Measurements from ENCODE around the gene PGBD5. TPM values are rescaled to one million over a fixed set of nuclear protein-coding genes. Genes with fewer than 3 reads are reported as not detected.

Gene PGBD5
- polyA plus RNA-seq, 1 donor (not counting 4 experiments of a cell fraction or from before 2014, with no cell fraction given): 0.28 TPM

DNA sequence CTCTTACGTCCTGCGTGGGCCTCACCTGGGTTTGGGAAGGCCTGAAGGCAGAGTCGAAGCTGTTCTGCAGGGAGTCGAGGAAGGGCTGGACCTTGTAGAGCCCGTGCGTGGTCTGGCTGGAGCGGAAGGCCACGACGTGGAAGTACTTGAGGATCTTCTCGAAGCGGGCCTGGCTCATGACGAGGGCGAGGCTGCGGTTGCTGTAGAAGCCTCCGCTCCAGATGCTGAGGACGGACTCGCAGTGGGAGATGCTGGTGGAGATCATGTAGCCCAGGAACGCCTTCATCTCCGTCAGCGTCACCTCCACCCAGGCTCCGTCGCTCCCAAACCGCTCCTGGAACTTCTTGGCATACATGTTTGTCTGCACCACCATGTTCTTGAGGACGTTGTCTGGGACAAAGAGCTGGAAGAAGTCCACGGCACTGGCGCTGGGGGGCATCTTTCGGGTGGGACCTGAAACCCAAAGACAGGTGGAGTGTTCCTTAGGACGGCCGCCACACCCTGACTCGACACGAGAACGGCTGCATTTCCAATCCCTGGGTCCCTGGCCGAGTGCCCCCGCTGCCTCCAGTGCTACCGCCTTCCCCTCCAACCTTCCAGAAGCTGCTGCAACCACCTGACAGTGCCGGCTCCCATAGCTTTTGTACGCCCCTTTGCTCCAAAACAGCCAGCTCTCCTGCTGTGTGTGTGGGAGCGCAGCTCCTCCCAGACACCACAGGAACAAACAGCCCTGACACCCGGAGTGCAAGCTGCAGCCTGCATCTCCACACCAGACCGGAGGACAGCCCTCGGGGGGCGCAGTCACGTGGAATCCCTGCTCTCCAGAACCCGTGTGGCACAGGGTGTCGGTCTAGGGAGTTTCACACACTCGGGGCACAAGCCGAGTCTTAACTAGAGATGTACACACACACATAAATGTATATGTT, 69.0 kb downstream of the PGBD5 start:
- dilution Hi-C loops (cut with MboI; ENCODE audit: extremely low pct_ligation_motif_present, low sequenced_read_pairs): no loop called here
- no peaks in the 10 kb centered on the region for H3K9me1 ChIP-seq (ENCODE audit: control insufficient read depth, extremely low read depth, insufficient read depth, low read length)
- H3K4me1 ChIP-seq (ENCODE audit: control insufficient read depth, extremely low read depth, insufficient read depth, low read length): peaks cover 11% of the 10 kb centered on the region
- peaks cover 16% of the 10 kb centered on the region for H3K27me3 ChIP-seq (ENCODE audit: control insufficient read depth, extremely low read depth, insufficient read depth, low read length)
- H4K20me1 ChIP-seq (ENCODE audit: control insufficient read depth, extremely low read depth, insufficient read depth, low read length): no peaks in the 10 kb centered on the region
- no peak overlapping the region for H3K27ac ChIP-seq (ENCODE audit: control insufficient read depth, insufficient read depth, low read length)
- no peak overlapping the region for H3K9ac ChIP-seq (ENCODE audit: control insufficient read depth, extremely low read depth, insufficient read depth, low read length)
- no peak overlapping the region for H2AFZ ChIP-seq (ENCODE audit: control insufficient read depth, low read length)
- FAIRE-seq: no peak
- DNase-seq (ENCODE audit: low read depth, low spot score): no peak
- no peaks in the 10 kb centered on the region for H3K36me3 ChIP-seq (ENCODE audit: control insufficient read depth in 2 of 2, extremely low read depth in 1 of 2, insufficient read depth in 2 of 2, low read length in 2 of 2)
- TF ChIP-seq, protein P1, sequence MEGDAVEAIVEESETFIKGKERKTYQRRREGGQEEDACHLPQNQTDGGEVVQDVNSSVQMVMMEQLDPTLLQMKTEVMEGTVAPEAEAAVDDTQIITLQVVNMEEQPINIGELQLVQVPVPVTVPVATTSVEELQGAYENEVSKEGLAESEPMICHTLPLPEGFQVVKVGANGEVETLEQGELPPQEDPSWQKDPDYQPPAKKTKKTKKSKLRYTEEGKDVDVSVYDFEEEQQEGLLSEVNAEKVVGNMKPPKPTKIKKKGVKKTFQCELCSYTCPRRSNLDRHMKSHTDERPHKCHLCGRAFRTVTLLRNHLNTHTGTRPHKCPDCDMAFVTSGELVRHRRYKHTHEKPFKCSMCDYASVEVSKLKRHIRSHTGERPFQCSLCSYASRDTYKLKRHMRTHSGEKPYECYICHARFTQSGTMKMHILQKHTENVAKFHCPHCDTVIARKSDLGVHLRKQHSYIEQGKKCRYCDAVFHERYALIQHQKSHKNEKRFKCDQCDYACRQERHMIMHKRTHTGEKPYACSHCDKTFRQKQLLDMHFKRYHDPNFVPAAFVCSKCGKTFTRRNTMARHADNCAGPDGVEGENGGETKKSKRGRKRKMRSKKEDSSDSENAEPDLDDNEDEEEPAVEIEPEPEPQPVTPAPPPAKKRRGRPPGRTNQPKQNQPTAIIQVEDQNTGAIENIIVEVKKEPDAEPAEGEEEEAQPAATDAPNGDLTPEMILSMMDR (optimal IDR thresholded peaks at IDR 0.05 in 1 of 3, IDR thresholded peaks at IDR 0.05 in 1 of 3, conservative IDR thresholded peaks at IDR 0.05 in 1 of 3; ENCODE audit: extremely low read depth in 1 of 3, insufficient read depth in 2 of 3, low read length in 3 of 3): no peak
- no peak for TF ChIP-seq EZH2 (IDR thresholded peaks at IDR 0.05; ENCODE audit: low read length)
- no peak overlapping the region for H3K4me3 ChIP-seq (ENCODE audit: control insufficient read depth in 2 of 3, extremely low read depth in 1 of 3, insufficient read depth in 2 of 3, low read depth in 1 of 3, low read length in 3 of 3)
- H3K9me3 ChIP-seq (ENCODE audit: control insufficient read depth, low read depth, low read length): peaks cover 3% of the 10 kb centered on the region
- H3K79me2 ChIP-seq (ENCODE audit: control insufficient read depth, insufficient read depth, low read length): no peaks in the 10 kb centered on the region
- H3K4me2 ChIP-seq (ENCODE audit: control insufficient read depth, extremely low read depth, insufficient read depth, low read depth, low read length): peak overlapping the region; percentile 29

DNA sequence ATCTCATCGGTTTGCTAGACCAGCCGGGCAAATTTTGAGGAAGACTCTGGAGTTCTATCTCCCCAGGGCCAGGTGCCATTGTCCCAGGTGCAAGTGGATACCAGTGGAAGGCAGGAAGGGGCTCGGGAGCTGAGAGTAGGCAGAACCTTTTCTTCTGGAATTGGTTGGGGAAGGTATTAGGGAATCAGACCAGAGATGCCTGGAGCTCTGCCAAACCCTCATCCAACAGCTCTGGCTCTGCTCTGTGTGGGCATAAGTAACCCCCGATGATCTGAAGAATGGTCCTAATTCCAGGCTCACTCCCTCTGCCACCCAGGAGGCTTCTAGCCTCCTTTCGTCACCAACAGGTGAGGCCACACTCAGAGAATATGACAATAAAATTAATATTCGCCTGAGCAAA, 69.9 kb downstream of the PGBD5 start:
- no peak for FAIRE-seq
- Histone ChIP-seq H3K27ac (ENCODE audit: control insufficient read depth, insufficient read depth, low read length) (no peak overlapping the region), H3K27me3 (ENCODE audit: control insufficient read depth, extremely low read depth, insufficient read depth, low read length) (peaks cover 16% of the 10 kb centered on the region), H3K4me2 (ENCODE audit: control insufficient read depth, extremely low read depth, insufficient read depth, low read depth, low read length) (no peak overlapping the region), H3K9ac (ENCODE audit: control insufficient read depth, extremely low read depth, insufficient read depth, low read length) (no peak overlapping the region), H2AFZ (ENCODE audit: control insufficient read depth, low read length) (no peak overlapping the region), H3K4me1 (ENCODE audit: control insufficient read depth, extremely low read depth, insufficient read depth, low read length) (peaks cover 11% of the 10 kb centered on the region), H3K36me3 (ENCODE audit: control insufficient read depth in 2 of 2, extremely low read depth in 1 of 2, insufficient read depth in 2 of 2, low read length in 2 of 2) (no peaks in the 10 kb centered on the region), H3K9me1 (ENCODE audit: control insufficient read depth, extremely low read depth, insufficient read depth, low read length) (no peaks in the 10 kb centered on the region), H3K79me2 (ENCODE audit: control insufficient read depth, insufficient read depth, low read length) (no peaks in the 10 kb centered on the region), H3K4me3 (ENCODE audit: control insufficient read depth in 2 of 3, extremely low read depth in 1 of 3, insufficient read depth in 2 of 3, low read depth in 1 of 3, low read length in 3 of 3) (no peak overlapping the region), H3K9me3 (ENCODE audit: control insufficient read depth, low read depth, low read length) (peaks cover 3% of the 10 kb centered on the region), H4K20me1 (ENCODE audit: control insufficient read depth, extremely low read depth, insufficient read depth, low read length) (no peaks in the 10 kb centered on the region)
- dilution Hi-C loops (cut with MboI; ENCODE audit: extremely low pct_ligation_motif_present, low sequenced_read_pairs): no loop called here
- DNase-seq (ENCODE audit: low read depth, low spot score): no peak
- TF ChIP-seq, protein P1 (optimal IDR thresholded peaks at IDR 0.05 in 1 of 3, IDR thresholded peaks at IDR 0.05 in 1 of 3, conservative IDR thresholded peaks at IDR 0.05 in 1 of 3; ENCODE audit: extremely low read depth in 1 of 3, insufficient read depth in 2 of 3, low read length in 3 of 3): no peak
- TF ChIP-seq EZH2 (IDR thresholded peaks at IDR 0.05; ENCODE audit: low read length): no peak

Data from keratinocyte (primary cell).